ENCODE results near the gene DAPP1.

The DAPP1 gene

DNA sequence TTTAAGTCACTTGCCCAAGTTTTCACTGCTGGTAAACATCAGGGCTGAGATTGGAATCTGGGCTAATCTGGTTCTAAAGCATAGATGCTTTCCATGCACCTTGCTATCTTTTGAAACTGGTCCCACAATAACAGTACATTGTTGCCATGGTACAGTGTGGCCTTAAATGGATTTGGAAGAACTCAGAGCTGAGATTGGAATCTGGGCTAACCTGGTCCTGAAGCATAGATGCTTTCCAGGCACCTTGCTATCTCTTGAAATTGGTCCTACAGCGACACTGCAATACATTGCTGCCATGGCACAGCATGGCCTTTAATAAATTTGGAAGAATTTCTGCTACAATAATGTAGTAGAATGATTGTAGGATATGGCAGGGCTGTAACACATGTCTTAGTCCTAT is 28.6 kb downstream of the DAPP1 start:
- DNase-seq (ENCODE audit: low spot score) = no peak
- no peak for TF ChIP-seq CTCF (IDR thresholded peaks at IDR 0.05; ENCODE audit: extremely low read depth, missing control alignments)

- DNase-seq (ENCODE audit: low spot score) = no peak
- TF ChIP-seq CTCF (IDR thresholded peaks at IDR 0.05; ENCODE audit: extremely low read depth, missing control alignments) = no peak
Measured at GRCh38 chr4:99845708-99846469, 29.3 kb downstream of the DAPP1 start.

DNA sequence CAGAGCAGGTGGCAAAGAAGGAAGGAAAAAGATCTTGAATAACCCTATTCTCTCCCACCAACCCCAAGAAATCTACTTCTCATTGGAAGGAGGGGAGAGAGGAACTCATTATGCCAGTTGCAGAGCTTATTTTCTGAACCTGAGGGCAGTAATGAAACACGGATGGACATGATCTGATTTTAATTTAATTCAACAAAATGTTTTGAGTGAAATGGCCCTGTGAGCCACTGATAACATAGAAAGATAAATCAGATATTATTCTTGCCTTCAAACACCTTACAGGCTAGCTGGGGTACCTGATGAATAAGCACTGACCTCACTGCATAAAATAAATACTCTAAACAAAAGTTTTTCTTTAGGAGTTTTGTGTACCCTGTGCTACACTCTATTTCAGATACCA is 30.3 kb downstream of the DAPP1 start:
- no peak for DNase-seq (ENCODE audit: low spot score)
- no peak for TF ChIP-seq CTCF (IDR thresholded peaks at IDR 0.05; ENCODE audit: extremely low read depth, missing control alignments)

- peak; percentile 36 for DNase-seq (ENCODE audit: low spot score)
- TF ChIP-seq CTCF (IDR thresholded peaks at IDR 0.05; ENCODE audit: extremely low read depth, missing control alignments) = no peak
Measured at GRCh38 chr4:99847362-99847976, 30.8 kb downstream of the DAPP1 start.

GRCh38 chr4:99848591-99849001 is 32.0 kb downstream of the DAPP1 start:
- TF ChIP-seq CTCF (IDR thresholded peaks at IDR 0.05; ENCODE audit: extremely low read depth, missing control alignments) = no peak
- DNase-seq (ENCODE audit: low spot score) = peak; percentile 36

DNA sequence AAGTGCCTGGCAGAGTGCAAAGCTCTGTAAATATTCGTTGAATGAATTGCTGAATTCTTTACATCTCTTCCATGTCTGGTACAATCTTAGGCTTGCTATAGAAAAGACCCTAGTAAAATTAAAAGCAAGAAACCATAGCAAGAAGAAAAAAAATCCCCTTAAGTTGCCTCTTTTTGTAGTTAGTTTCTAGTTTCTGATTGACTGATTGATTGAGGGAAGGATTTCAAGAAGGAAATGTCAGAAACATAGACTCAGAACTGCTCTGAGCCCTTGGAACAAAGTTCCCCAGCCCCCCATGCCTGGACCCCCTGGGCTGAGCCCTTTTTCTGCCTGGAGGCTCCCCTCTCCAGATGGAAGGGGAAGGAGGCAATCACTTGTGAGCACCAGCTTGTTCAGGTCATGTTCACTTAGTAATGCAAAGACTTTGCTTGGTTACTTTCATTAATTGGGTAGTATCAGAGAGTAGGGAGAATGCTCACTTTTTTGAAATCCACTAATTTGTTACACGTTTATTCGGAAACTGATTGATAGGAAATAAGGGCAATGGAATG is 35.6 kb downstream of the DAPP1 start:
- TF ChIP-seq CTCF (IDR thresholded peaks at IDR 0.05; ENCODE audit: extremely low read depth, missing control alignments) = no peak
- DNase-seq (ENCODE audit: low spot score) = peak; percentile 15

GRCh38 chr4:99853190-99853589 is 36.6 kb downstream of the DAPP1 start:
- DNase-seq (ENCODE audit: low spot score) = no peak
- TF ChIP-seq CTCF (IDR thresholded peaks at IDR 0.05; ENCODE audit: extremely low read depth, missing control alignments) = no peak
